HCT116 (cell line): ENCODE results near the gene CENPV. TPM values are rescaled to one million over a fixed set of nuclear protein-coding genes. Genes with fewer than 3 reads are reported as not detected.

Experiments used
- ATAC-seq: fragments of 200-7000 bp; cut with Tn5 transposase; 2 replicates; pipeline ENCODE4 v1.9.1; 2020; ENCODE audit warnings: mild to moderate bottlenecking, moderate library complexity
- Bru-seq: library from RNA; stranded (reverse); fragments of 400-500 nt; gene quantifications from one replicate; lab custom pipeline; 2021; lab: Mats Ljungman, UMichigan
- BruChase-seq, 2 experiments: library from RNA; stranded (reverse); fragments of 400-500 nt; gene quantifications; one replicate each; lab custom pipeline; 2021; lab: Mats Ljungman, UMichigan
- BruUV-seq: library from RNA; stranded (reverse); fragments of 400-500 nt; replicated peaks from 2 replicates; lab custom pipeline; 2021; lab: Mats Ljungman, UMichigan
- CTCF ChIA-PET: fragments of 300-600 bp; sonication (Branson Sonifier 250); formaldehyde crosslinking; loops from one replicate; lab custom pipeline; 2021; ENCODE audit warnings: antibody characterized with exemption; lab: Charles Lee
- POLR2A ChIA-PET: fragments of 300-600, 350-600 bp; sonication (Branson Sonifier 250); formaldehyde crosslinking; loops from one replicate; lab custom pipeline; 2021; ENCODE audit warnings: antibody characterized with exemption; lab: Charles Lee
- RAD21 ChIA-PET, 2 experiments: fragments of 300-600 bp; sonication (Branson Sonifier 250); formaldehyde crosslinking; loops; one replicate each; lab custom pipeline; 2023; ENCODE audit warnings: low total read pairs in 2 of 2; ENCODE audit not compliant: uncharacterized antibody in 2 of 2, unreplicated experiment in 2 of 2, low non-redundant PET in 1 of 2; lab: Charles Lee
- DNase-seq: peaks from one replicate; pipeline ENCODE4 v3.0.0-alpha.2; 2010; ENCODE audit warnings: low read depth, low spot score
- H2AFZ ChIP-seq: fragments of 200-600 bp; shearing (Covaris generic), sonication (generic); 2 replicates; pipeline ENCODE4 v1.6.1; 2017; ENCODE audit warnings: low read depth, mixed run types, mixed read lengths, antibody characterized with exemption, low read length; ENCODE audit not compliant: poor library complexity, severe bottlenecking
- H3K27ac ChIP-seq: 2 replicates; pipeline ENCODE4 v1.5.1; 2012; ENCODE audit warnings: low read depth, low read length
- H3K27me3 ChIP-seq: fragments of 200-600 bp; sonication (generic); 2 replicates; pipeline ENCODE4 v1.6.1; 2016; ENCODE audit warnings: mixed run types, low read length, mixed read lengths; ENCODE audit not compliant: insufficient read depth
- H3K36me3 ChIP-seq, 2 experiments: fragments of 200-500 bp in 1 of 2; fragments of 200-600 bp in 1 of 2; sonication (Bioruptor generic) in 1 of 2; sonication (generic) in 1 of 2; 2 replicates each; pipeline versions ENCODE4 v1.5.1 to v1.6.1; 2014 to 2016; ENCODE audit warnings: low read length in 2 of 2, inconsistent platforms in 1 of 2, mixed read lengths in 1 of 2, mixed run types in 1 of 2; ENCODE audit not compliant: insufficient read depth in 2 of 2, control insufficient read depth in 1 of 2
- H3K4me1 ChIP-seq, 2 experiments: fragments of 200-600 bp in 1 of 2; sonication (generic) in 1 of 2; 2 replicates each; pipeline versions ENCODE4 v1.5.1 to v1.6.1; 2012 to 2017; ENCODE audit warnings: low read length in 2 of 2, inconsistent platforms in 1 of 2, mild to moderate bottlenecking in 1 of 2, mixed read lengths in 1 of 2, mixed run types in 1 of 2, moderate library complexity in 1 of 2; ENCODE audit not compliant: insufficient read depth in 2 of 2, control insufficient read depth in 1 of 2
- H3K4me2 ChIP-seq: fragments of 200-600 bp; sonication (generic); 2 replicates; pipeline ENCODE4 v1.6.1; 2017; ENCODE audit warnings: mixed run types, low read length, mixed read lengths
- H3K4me3 ChIP-seq, 2 experiments: fragments of 200-600 bp in 1 of 2; sonication (generic) in 1 of 2; replicated peaks in 1 of 2; 2 replicates each; pipeline ENCODE4 v1.5.1; 2011 to 2016; ENCODE audit warnings: low read length in 2 of 2, control low read depth in 1 of 2, low read depth in 1 of 2, mild to moderate bottlenecking in 1 of 2, mixed read lengths in 1 of 2, mixed run types in 1 of 2
- H3K79me2 ChIP-seq: fragments of 200-600 bp; sonication (generic); 2 replicates; pipeline ENCODE4 v1.6.1; 2017; ENCODE audit warnings: mild to moderate bottlenecking, mixed run types, low read length, moderate library complexity, mixed read lengths; ENCODE audit not compliant: insufficient read depth
- H3K9ac ChIP-seq: fragments of 200-600 bp; sonication (generic); 2 replicates; pipeline ENCODE4 v1.6.1; 2016; ENCODE audit warnings: low read length, mixed read lengths
- H3K9me2 ChIP-seq: fragments of 200-600 bp; sonication (generic), shearing (Covaris generic); 2 replicates; pipeline ENCODE4 v1.6.1; 2017; ENCODE audit warnings: mixed run types, mild to moderate bottlenecking, moderate library complexity; ENCODE audit not compliant: insufficient read depth
- H3K9me3 ChIP-seq, 2 experiments: fragments of 200-500 bp in 1 of 2; fragments of 200-600 bp in 1 of 2; sonication (Bioruptor generic) in 1 of 2; sonication (generic) in 1 of 2; 2 replicates each; pipeline ENCODE4 v1.6.1; 2014 to 2017; ENCODE audit warnings: low read length in 2 of 2, mixed read lengths in 2 of 2, inconsistent platforms in 1 of 2, low read depth in 1 of 2, mild to moderate bottlenecking in 1 of 2, mixed run types in 1 of 2, moderate library complexity in 1 of 2; ENCODE audit not compliant: control insufficient read depth in 1 of 2, insufficient read depth in 1 of 2
- H4K20me1 ChIP-seq: fragments of 200-600 bp; sonication (generic), shearing (Covaris generic); 2 replicates; pipeline ENCODE4 v1.6.1; 2017; ENCODE audit warnings: mixed run types, mild to moderate bottlenecking, moderate library complexity; ENCODE audit not compliant: insufficient read depth
- POLR2A ChIP-seq: IDR thresholded peaks from 2 replicates; pipeline ENCODE4 v1.7.0; 2011; ENCODE audit warnings: borderline replicate concordance; ENCODE audit not compliant: insufficient read depth, insufficient read length; ENCODE audit errors: extremely low read depth
- POLR2AphosphoS5 ChIP-seq: IDR thresholded peaks from 2 replicates; pipeline ENCODE4 v1.6.1; 2011; ENCODE audit warnings: mild to moderate bottlenecking, low read depth, low read length, moderate library complexity
- ZFX ChIP-seq: fragments of 450-650 bp; IDR thresholded peaks from 2 replicates; pipeline ENCODE4 v1.6.1; 2017
- intact Hi-C: fragments of 100-400 bp; cut with micrococcal nuclease; formaldehyde crosslinking; loops from 2 replicates; pipeline ENCODE4 v1.10.0; 2022
- long read RNA-seq: library from polyadenylated mRNA; unstranded; transcript quantifications from one replicate; pipeline ENCODE4 v2.0.0, GENCODE V29; 2021; ENCODE audit not compliant: unreplicated experiment
- polyA plus RNA-seq: library from polyadenylated mRNA; unstranded; fragments of >200 nt; gene quantifications from 2 replicates; pipeline ENCODE4 v1.2.1, GENCODE V29; 2012; ENCODE audit warnings: missing spikeins
- total RNA-seq: library from RNA; stranded (reverse); gene quantifications from one replicate; pipeline ENCODE4 v1.2.1, GENCODE V29; 2021; ENCODE audit not compliant: unreplicated experiment
- TF ChIP-seq, protein P1 (sequence below): IDR thresholded peaks from 2 replicates; pipeline ENCODE4 v1.6.1; 2012

The CENPV gene
- total RNA-seq (84.7 TPM), Bru-seq, nascent RNA (percentile 86 among the genes with signal in this experiment), BruChase-seq, experiment 1, labeled RNA remaining after a 6-hour chase (percentile 80 among the genes with signal in this experiment), BruChase-seq, experiment 2, labeled RNA remaining after a 2-hour chase (percentile 76 among the genes with signal in this experiment)
- polyA plus RNA-seq, result 61.0 and 68.9 TPM in 2 replicates
- long read RNA-seq, transcript CENPV-203 (5 exons, 1,770 nt), result minor isoform, 44 of 151 reads
- long read RNA-seq, transcript CENPV-201 (5 exons, 1,165 nt), result major isoform, 53 of 151 reads
- long read RNA-seq, partial matches to known transcripts, result 26 of 151 reads
- long read RNA-seq, other reads (novel, unspliced or antisense), result 22 of 151 reads

- no peaks in the 10 kb centered on the region for H3K27me3 ChIP-seq
- H3K9ac ChIP-seq, result peak within 1 kb of the TSS; percentile 97
- peak; percentile 41 for DNase-seq
- H3K4me3 ChIP-seq, result peak within 1 kb of the TSS; percentile 83 to 92
- intact Hi-C loops, result loop anchor here (5.0 kb wide), 1 partner anchor 66 kb away; no protein-coding TSS in a partner anchor
- peak; percentile 66 for TF ChIP-seq POLR2AphosphoS5
- peak; percentile 70 for TF ChIP-seq POLR2A
- TF ChIP-seq, protein P1, sequence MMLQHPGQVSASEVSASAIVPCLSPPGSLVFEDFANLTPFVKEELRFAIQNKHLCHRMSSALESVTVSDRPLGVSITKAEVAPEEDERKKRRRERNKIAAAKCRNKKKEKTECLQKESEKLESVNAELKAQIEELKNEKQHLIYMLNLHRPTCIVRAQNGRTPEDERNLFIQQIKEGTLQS, result no peak
- peak; percentile 85 for TF ChIP-seq ZFX
- TF ChIP-seq, all 23 proteins: peak for 3
- peaks cover 11 to 18% of the 10 kb centered on the region in 2 experiments for H3K4me1 ChIP-seq
- H3K27ac ChIP-seq, result peak within 1 kb of the TSS; percentile 89
- H3K9me2 ChIP-seq, result no peaks in the 10 kb centered on the region
- TSS peak; percentile 62 for BruUV-seq
- ATAC-seq, result peak; percentile 87
- no peaks in the 10 kb centered on the region for H3K9me3 ChIP-seq
- ChIA-PET CTCF (interaction anchor here (0.9 to 4.3 kb wide), 3 partner anchors 10 to 13 kb away, joined by 3 to 31 read pairs (median 4); no protein-coding TSS in a partner anchor), RAD21 (no interaction called here), POLR2A (interaction anchor here (1.4 kb wide), 1 partner anchor 27 kb away, joined by 6 read pairs; the partner anchor contains the start of gene UBB)
- peak within 1 kb of the TSS; percentile 92 for H3K4me2 ChIP-seq
- H3K36me3 ChIP-seq, result peaks cover 8 to 16% of the 10 kb centered on the region in 2 experiments; a peak in 3 of 4 replicates
- H4K20me1 ChIP-seq, result peaks cover 4% of the 10 kb centered on the region; the same call in 1 of the 2 replicates
- peaks cover 39% of the 10 kb centered on the region for H3K79me2 ChIP-seq
- peak within 1 kb of the TSS; percentile 98 for H2AFZ ChIP-seq
These were observed at the start of gene CENPV for GRCh38 chr17:16353317-16354174. Gene CENPV, minus strand, starts transcription at chr17:16353469. Its CDS starts 33 bp downstream, at chr17:16353436.
